CD14-positive monocyte (primary cell): ENCODE measurements around the gene CPEB3. TPM values are rescaled to one million over a fixed set of nuclear protein-coding genes. Genes with fewer than 3 reads are reported as not detected.
"Not testable (repeated sequence)": the region's sequence is repeated elsewhere in the genome, so short reads cannot be mapped to it uniquely, and the experiment has no call there.

Source experiments
- DNase-seq, 3 donors: peaks; one replicate each; pipeline ENCODE4 v3.0.0-alpha.2; 2011 to 2022
- H2AFZ ChIP-seq: 2 replicates; pipeline ENCODE4 v1.6.0; 2012; ENCODE audit warnings: mild to moderate bottlenecking, low read depth, low read length, inconsistent platforms; ENCODE audit not compliant: insufficient read depth, poor library complexity, severe bottlenecking
- H3K27ac ChIP-seq, 2 donors: 1 replicate in 1 of 2; 2 replicates in 1 of 2; pipeline ENCODE4 v1.5.1; 2012 to 2013; ENCODE audit warnings: low read length in 2 of 2, control low read depth in 1 of 2, inconsistent platforms in 1 of 2, low read depth in 1 of 2, mild to moderate bottlenecking in 1 of 2
- H3K27me3 ChIP-seq, 2 donors: one replicate each; pipeline versions ENCODE4 v1.6.0 to v1.6.1; 2011 to 2013; ENCODE audit warnings: low read length in 2 of 2; ENCODE audit not compliant: control insufficient read depth in 2 of 2, insufficient read depth in 2 of 2
- H3K36me3 ChIP-seq, 2 donors: replicated peaks in 1 of 2; 1 replicate in 1 of 2; 2 replicates in 1 of 2; pipeline versions ENCODE4 v1.5.1 to v1.6.1; 2012 to 2013; ENCODE audit warnings: low read length in 2 of 2, control low read depth in 1 of 2, inconsistent platforms in 1 of 2, mild to moderate bottlenecking in 1 of 2; ENCODE audit not compliant: insufficient read depth in 2 of 2, control insufficient read depth in 1 of 2
- H3K4me1 ChIP-seq, 2 donors: 1 replicate in 1 of 2; 2 replicates in 1 of 2; pipeline versions ENCODE4 v1.5.1 to v1.6.1; 2012 to 2013; ENCODE audit warnings: low read length in 2 of 2, control low read depth in 1 of 2, inconsistent platforms in 1 of 2, mild to moderate bottlenecking in 1 of 2, moderate library complexity in 1 of 2; ENCODE audit not compliant: insufficient read depth in 2 of 2, control insufficient read depth in 1 of 2
- H3K4me2 ChIP-seq: replicated peaks from 2 replicates; pipeline ENCODE3; 2012; ENCODE audit warnings: low read length, moderate library complexity, mild to moderate bottlenecking; ENCODE audit not compliant: poor library complexity, severe bottlenecking; ENCODE audit errors: extremely low read depth
- H3K4me3 ChIP-seq, 3 experiments: fragments of 200-600 bp in 1 of 3; sonication (generic) in 1 of 3; replicated peaks in 1 of 3; 1 replicate in 2 of 3; 2 replicates in 1 of 3; pipeline ENCODE4 v1.5.1; 2011 to 2013; ENCODE audit warnings: low read length in 3 of 3, mild to moderate bottlenecking in 3 of 3, control low read depth in 2 of 3, low read depth in 2 of 3, inconsistent platforms in 1 of 3, moderate library complexity in 1 of 3
- H3K79me2 ChIP-seq: 2 replicates; pipeline ENCODE4 v1.6.0; 2012; ENCODE audit warnings: mild to moderate bottlenecking, control low read depth, inconsistent platforms, low read length, moderate library complexity; ENCODE audit not compliant: insufficient read depth
- H3K9ac ChIP-seq: 2 replicates; pipeline ENCODE4 v1.6.0; 2017; ENCODE audit warnings: low read length, mild to moderate bottlenecking; ENCODE audit not compliant: insufficient read depth, poor library complexity, severe bottlenecking
- H3K9me3 ChIP-seq, 2 donors: replicated peaks in 1 of 2; 1 replicate in 1 of 2; 2 replicates in 1 of 2; pipeline versions ENCODE4 v1.5.1 to v1.6.1; 2012 to 2013; ENCODE audit warnings: low read length in 2 of 2, control low read depth in 1 of 2; ENCODE audit not compliant: control insufficient read depth in 1 of 2, insufficient read depth in 1 of 2
- H4K20me1 ChIP-seq: 2 replicates; pipeline ENCODE4 v1.6.0; 2012; ENCODE audit warnings: mild to moderate bottlenecking, low read length, control low read depth, moderate library complexity; ENCODE audit not compliant: insufficient read depth
- H3K27ac Mint-ChIP-seq, 7 donors: one replicate each; pipeline ENCODE4 v1.8.0; 2020; ENCODE audit warnings: mild to moderate bottlenecking in 7 of 7, mixed read lengths in 7 of 7, moderate library complexity in 6 of 7, inconsistent platforms in 2 of 7
- H3K27me3 Mint-ChIP-seq, 3 donors: one replicate each; pipeline ENCODE4 v1.8.0; 2021 to 2022; ENCODE audit warnings: low read depth in 3 of 3, mild to moderate bottlenecking in 3 of 3, mixed read lengths in 3 of 3, moderate library complexity in 3 of 3, inconsistent platforms in 1 of 3
- H3K36me3 Mint-ChIP-seq, 2 donors: one replicate each; pipeline ENCODE4 v1.8.0; 2020; ENCODE audit warnings: mixed read lengths in 2 of 2, inconsistent platforms in 1 of 2, mild to moderate bottlenecking in 1 of 2
- H3K4me1 Mint-ChIP-seq: one replicate; pipeline ENCODE4 v1.8.0; 2020; ENCODE audit warnings: mild to moderate bottlenecking, mixed read lengths
- H3K4me3 Mint-ChIP-seq, 2 donors: one replicate each; pipeline ENCODE4 v1.8.0; 2020; ENCODE audit warnings: mild to moderate bottlenecking in 2 of 2, mixed read lengths in 2 of 2, moderate library complexity in 1 of 2
- H3K9me3 Mint-ChIP-seq, 7 donors: one replicate each; pipeline ENCODE4 v1.8.0; 2020 to 2022; ENCODE audit warnings: mixed read lengths in 7 of 7, mild to moderate bottlenecking in 6 of 7, moderate library complexity in 6 of 7, inconsistent platforms in 2 of 7
- CTCF ChIP-seq: fragments of 200-600 bp; IDR thresholded peaks from one replicate; pipeline ENCODE4 v1.8.0; 2022; ENCODE audit warnings: antibody characterized with exemption, mild to moderate bottlenecking
- WGBS: methylation state at CpG from one replicate; pipeline ENCODE4 v1.1.5; 2013; ENCODE audit warnings: missing lambda C conversion rate; ENCODE audit not compliant: insufficient coverage; 5-methylcytosine and 5-hydroxymethylcytosine counted together
- intact Hi-C, 2 donors: fragments of 100-400 bp; cut with micrococcal nuclease; formaldehyde crosslinking; loops; one replicate each; pipeline versions ENCODE4 v1.15.0 to v1.15.1; 2023
- polyA plus RNA-seq, 3 donors: library from polyadenylated mRNA; depleted of rRNA in 1 of 3; unstranded in 2 of 3; stranded (reverse) in 1 of 3; fragments of 300-500 nt in 2 of 3; fragments of >200 nt in 1 of 3; fragmentation: Illumina TruSeq in 2 of 3; gene quantifications; 1 replicate in 2 of 3; 2 replicates in 1 of 3; pipeline ENCODE4 v1.2.3, GENCODE V29; 2012 to 2021

The CPEB3 gene
- polyA plus RNA-seq, 3 donors = 1.8 to 2.9 (median 2.1) TPM

GRCh38 chr10:92119340-92119739, 171.5 kb downstream of the CPEB3 start:
- H3K4me1 Mint-ChIP-seq = peaks cover 6% of the 10 kb centered on the region
- no peak for DNase-seq
- no peaks in the 10 kb centered on the region for H3K27me3 ChIP-seq
- peaks cover 6% of the 10 kb centered on the region in 2 donors for H3K36me3 ChIP-seq
- H2AFZ ChIP-seq = no peak overlapping the region
- peaks cover 0 to 2% (median 0%) of the 10 kb centered on the region in 7 donors for H3K9me3 Mint-ChIP-seq
- H3K36me3 Mint-ChIP-seq = peaks cover 14 to 20% of the 10 kb centered on the region in 2 donors
- peaks cover 0 to 3% of the 10 kb centered on the region in 2 donors for H3K4me1 ChIP-seq
- no peak for TF ChIP-seq CTCF
- H3K27me3 Mint-ChIP-seq = peaks cover 0 to 3% (median 0%) of the 10 kb centered on the region in 3 donors
- no peaks in the 10 kb centered on the region for H3K79me2 ChIP-seq
- H4K20me1 ChIP-seq = peaks cover 18% of the 10 kb centered on the region
- H3K9ac ChIP-seq = no peak overlapping the region
- no peaks in the 10 kb centered on the region for H3K9me3 ChIP-seq
- peak overlapping the region in 6 of 7 donors; percentile 5 to 78 (median 70) for H3K27ac Mint-ChIP-seq
- intact Hi-C loops = no loop called here
- no peak overlapping the region for H3K27ac ChIP-seq
- H3K4me2 ChIP-seq = no peak overlapping the region
- H3K4me3 ChIP-seq = no peak overlapping the region
- no peak overlapping the region for H3K4me3 Mint-ChIP-seq

- H3K4me1 Mint-ChIP-seq = peaks cover 24% of the 10 kb centered on the region
- over 99% methylated on average over 19 of the region's 30 CpGs for WGBS
- DNase-seq, H3K4me3 Mint-ChIP-seq, H3K9ac ChIP-seq, H3K79me2 ChIP-seq, H3K9me3 Mint-ChIP-seq, H3K4me3 ChIP-seq, H3K27ac ChIP-seq, H2AFZ ChIP-seq, H3K27me3 ChIP-seq, H3K27me3 Mint-ChIP-seq, intact Hi-C loops, H3K4me1 ChIP-seq, H3K27ac Mint-ChIP-seq, H3K9me3 ChIP-seq: not testable (repeated sequence)
- peaks cover 10 to 15% of the 10 kb centered on the region in 2 donors for H3K36me3 Mint-ChIP-seq
- peak overlapping the region; percentile 15 for H3K4me2 ChIP-seq
- H4K20me1 ChIP-seq = peaks cover 29% of the 10 kb centered on the region
- peaks cover 15 to 16% of the 10 kb centered on the region in 2 donors for H3K36me3 ChIP-seq
Measured at GRCh38 chr10:92114917-92115316, 176.0 kb downstream of the CPEB3 start.
